Measurements from ENCODE around the gene CCDC88C. TPM values are rescaled to one million over a fixed set of nuclear protein-coding genes. Genes with fewer than 3 reads are reported as not detected.

Gene CCDC88C
- polyA plus RNA-seq, 1 donor (not counting 4 experiments of a cell fraction or from before 2014, with no cell fraction given) = 2.4 TPM

- dilution Hi-C loops (cut with MboI; ENCODE audit: extremely low pct_ligation_motif_present, low sequenced_read_pairs) = no loop called here
- Histone ChIP-seq H3K4me3 (ENCODE audit: control insufficient read depth in 2 of 3, extremely low read depth in 1 of 3, insufficient read depth in 2 of 3, low read depth in 1 of 3, low read length in 3 of 3) (no peak overlapping the region), H3K4me2 (ENCODE audit: control insufficient read depth, extremely low read depth, insufficient read depth, low read depth, low read length) (no peak overlapping the region), H3K27me3 (ENCODE audit: control insufficient read depth, extremely low read depth, insufficient read depth, low read length) (no peaks in the 10 kb centered on the region), H3K4me1 (ENCODE audit: control insufficient read depth, extremely low read depth, insufficient read depth, low read length) (peaks cover 27% of the 10 kb centered on the region), H3K9me1 (ENCODE audit: control insufficient read depth, extremely low read depth, insufficient read depth, low read length) (peaks cover 3% of the 10 kb centered on the region), H3K36me3 (ENCODE audit: control insufficient read depth in 2 of 2, extremely low read depth in 1 of 2, insufficient read depth in 2 of 2, low read length in 2 of 2) (no peaks in the 10 kb centered on the region), H2AFZ (ENCODE audit: control insufficient read depth, low read length) (no peak overlapping the region), H4K20me1 (ENCODE audit: control insufficient read depth, extremely low read depth, insufficient read depth, low read length) (no peaks in the 10 kb centered on the region), H3K9me3 (ENCODE audit: control insufficient read depth, low read depth, low read length) (no peaks in the 10 kb centered on the region), H3K27ac (ENCODE audit: control insufficient read depth, insufficient read depth, low read length) (no peak overlapping the region), H3K9ac (ENCODE audit: control insufficient read depth, extremely low read depth, insufficient read depth, low read length) (no peak overlapping the region), H3K79me2 (ENCODE audit: control insufficient read depth, insufficient read depth, low read length) (no peaks in the 10 kb centered on the region)
- TF ChIP-seq, protein P1, sequence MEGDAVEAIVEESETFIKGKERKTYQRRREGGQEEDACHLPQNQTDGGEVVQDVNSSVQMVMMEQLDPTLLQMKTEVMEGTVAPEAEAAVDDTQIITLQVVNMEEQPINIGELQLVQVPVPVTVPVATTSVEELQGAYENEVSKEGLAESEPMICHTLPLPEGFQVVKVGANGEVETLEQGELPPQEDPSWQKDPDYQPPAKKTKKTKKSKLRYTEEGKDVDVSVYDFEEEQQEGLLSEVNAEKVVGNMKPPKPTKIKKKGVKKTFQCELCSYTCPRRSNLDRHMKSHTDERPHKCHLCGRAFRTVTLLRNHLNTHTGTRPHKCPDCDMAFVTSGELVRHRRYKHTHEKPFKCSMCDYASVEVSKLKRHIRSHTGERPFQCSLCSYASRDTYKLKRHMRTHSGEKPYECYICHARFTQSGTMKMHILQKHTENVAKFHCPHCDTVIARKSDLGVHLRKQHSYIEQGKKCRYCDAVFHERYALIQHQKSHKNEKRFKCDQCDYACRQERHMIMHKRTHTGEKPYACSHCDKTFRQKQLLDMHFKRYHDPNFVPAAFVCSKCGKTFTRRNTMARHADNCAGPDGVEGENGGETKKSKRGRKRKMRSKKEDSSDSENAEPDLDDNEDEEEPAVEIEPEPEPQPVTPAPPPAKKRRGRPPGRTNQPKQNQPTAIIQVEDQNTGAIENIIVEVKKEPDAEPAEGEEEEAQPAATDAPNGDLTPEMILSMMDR (optimal IDR thresholded peaks at IDR 0.05 in 1 of 3, IDR thresholded peaks at IDR 0.05 in 1 of 3, conservative IDR thresholded peaks at IDR 0.05 in 1 of 3; ENCODE audit: extremely low read depth in 1 of 3, insufficient read depth in 2 of 3, low read length in 3 of 3) = no peak
- TF ChIP-seq EZH2 (IDR thresholded peaks at IDR 0.05; ENCODE audit: low read length) = no peak
- FAIRE-seq (no peak), DNase-seq (ENCODE audit: low read depth, low spot score) (no peak)
These were observed 175.8 kb downstream of the CCDC88C start for GRCh38 chr14:91241863-91242262.

- no peak for TF ChIP-seq EZH2 (IDR thresholded peaks at IDR 0.05; ENCODE audit: low read length)
- TF ChIP-seq, protein P1 (optimal IDR thresholded peaks at IDR 0.05 in 1 of 3, IDR thresholded peaks at IDR 0.05 in 1 of 3, conservative IDR thresholded peaks at IDR 0.05 in 1 of 3; ENCODE audit: extremely low read depth in 1 of 3, insufficient read depth in 2 of 3, low read length in 3 of 3) = no peak
These were observed 179.0 kb downstream of the CCDC88C start for GRCh38 chr14:91238661-91239060.

More at GRCh38 chr14:91238661-91239060, 179.0 kb downstream of the CCDC88C start:
- Histone ChIP-seq H2AFZ (ENCODE audit: control insufficient read depth, low read length) (no peak overlapping the region), H3K9me1 (ENCODE audit: control insufficient read depth, extremely low read depth, insufficient read depth, low read length) (peaks cover under 1% of the 10 kb centered on the region), H3K9ac (ENCODE audit: control insufficient read depth, extremely low read depth, insufficient read depth, low read length) (no peak overlapping the region), H3K27me3 (ENCODE audit: control insufficient read depth, extremely low read depth, insufficient read depth, low read length) (no peaks in the 10 kb centered on the region), H3K27ac (ENCODE audit: control insufficient read depth, insufficient read depth, low read length) (no peak overlapping the region), H4K20me1 (ENCODE audit: control insufficient read depth, extremely low read depth, insufficient read depth, low read length) (no peaks in the 10 kb centered on the region), H3K9me3 (ENCODE audit: control insufficient read depth, low read depth, low read length) (no peaks in the 10 kb centered on the region), H3K79me2 (ENCODE audit: control insufficient read depth, insufficient read depth, low read length) (no peaks in the 10 kb centered on the region), H3K36me3 (ENCODE audit: control insufficient read depth in 2 of 2, extremely low read depth in 1 of 2, insufficient read depth in 2 of 2, low read length in 2 of 2) (no peaks in the 10 kb centered on the region), H3K4me3 (ENCODE audit: control insufficient read depth in 2 of 3, extremely low read depth in 1 of 3, insufficient read depth in 2 of 3, low read depth in 1 of 3, low read length in 3 of 3) (no peak overlapping the region), H3K4me1 (ENCODE audit: control insufficient read depth, extremely low read depth, insufficient read depth, low read length) (peaks cover 9% of the 10 kb centered on the region), H3K4me2 (ENCODE audit: control insufficient read depth, extremely low read depth, insufficient read depth, low read depth, low read length) (no peak overlapping the region)
- no peak for FAIRE-seq
- no peak for DNase-seq (ENCODE audit: low read depth, low spot score)
- dilution Hi-C loops (cut with MboI; ENCODE audit: extremely low pct_ligation_motif_present, low sequenced_read_pairs) = no loop called here

Measured in keratinocyte (primary cell).